Cardiac muscle cell (in vitro differentiated cells and primary cell): ENCODE data around the gene FPR3. TPM values are rescaled to one million over a fixed set of nuclear protein-coding genes. Genes with fewer than 3 reads are reported as not detected.

Source experiments
- DNase-seq, 2 donors: peaks; one replicate each; pipeline versions ENCODE4 v3.0.0 to v3.0.0-alpha.2; 2010 to 2017; ENCODE audit warnings: low read depth in 1 of 2, low spot score in 1 of 2
- H3K27ac ChIP-seq: fragments of 200-600 bp; sonication (generic); 2 replicates; pipeline ENCODE4 v1.5.1; 2016
- H3K27me3 ChIP-seq: fragments of 200-600 bp; sonication (generic); 2 replicates; pipeline ENCODE4 v1.6.0; 2016; ENCODE audit warnings: control low read depth
- H3K36me3 ChIP-seq: fragments of 200-600 bp; sonication (generic); 2 replicates; pipeline ENCODE4 v1.5.1; 2016; ENCODE audit warnings: control low read depth
- H3K4me1 ChIP-seq: fragments of 200-600 bp; sonication (generic); 2 replicates; pipeline ENCODE4 v1.8.1; 2017; ENCODE audit warnings: low read depth, mild to moderate bottlenecking, mixed run types
- H3K4me3 ChIP-seq: fragments of 200-600 bp; sonication (generic); 2 replicates; pipeline ENCODE4 v1.5.1; 2016; ENCODE audit warnings: mild to moderate bottlenecking
- H3K9me3 ChIP-seq: fragments of 200-600 bp; sonication (generic); 2 replicates; pipeline ENCODE4 v1.5.1; 2017; ENCODE audit warnings: low read depth, mild to moderate bottlenecking, control low read depth
- CTCF ChIP-seq: IDR thresholded peaks from 2 replicates; pipeline ENCODE4 v1.5.1; 2012; ENCODE audit warnings: low read depth, mild to moderate bottlenecking, low read length
- polyA plus RNA-seq: library from polyadenylated mRNA; unstranded; fragments of >200 nt; fragmentation: Nextera tagmentation; extraction: Ambion mirVana; gene quantifications from 2 replicates; pipeline ENCODE4 v1.2.1, GENCODE V29; 2016
- total RNA-seq: library from RNA; depleted of rRNA; stranded (reverse); fragments of >200 nt; gene quantifications from 2 replicates; pipeline ENCODE4 v1.2.3, GENCODE V29; 2016

Gene FPR3
- total RNA-seq (not detected in 2 replicates), polyA plus RNA-seq (not detected in 2 replicates)

- no peak for DNase-seq
- TF ChIP-seq CTCF, result no peak
- Histone ChIP-seq H3K4me1 (no peaks in the 10 kb centered on the region), H3K27ac (no peak within 1 kb of the TSS), H3K9me3 (no peaks in the 10 kb centered on the region), H3K36me3 (no peaks in the 10 kb centered on the region), H3K27me3 (no peaks in the 10 kb centered on the region), H3K4me3 (no peak within 1 kb of the TSS)
Observed at GRCh38 chr19:51794885-51795490, at the start of gene FPR3. TSS of gene FPR3 (plus strand) at chr19:51795157. CDS start at chr19:51823749, 28,592 bp downstream.

- H3K27me3 ChIP-seq, result no peaks in the 10 kb centered on the region
- no peak for TF ChIP-seq CTCF
- H3K27ac ChIP-seq, result no peak overlapping the region
- no peaks in the 10 kb centered on the region for H3K9me3 ChIP-seq
- DNase-seq, result no peak
- no peak overlapping the region for H3K4me3 ChIP-seq
- no peaks in the 10 kb centered on the region for H3K36me3 ChIP-seq
- H3K4me1 ChIP-seq, result no peaks in the 10 kb centered on the region
Observed at GRCh38 chr19:51746731-51747130, 48.2 kb upstream of the FPR3 start.

- Histone ChIP-seq H3K27ac (no peak overlapping the region), H3K4me3 (no peak overlapping the region), H3K36me3 (no peaks in the 10 kb centered on the region), H3K9me3 (no peaks in the 10 kb centered on the region), H3K27me3 (no peaks in the 10 kb centered on the region), H3K4me1 (no peaks in the 10 kb centered on the region)
- peak in 1 of 2 donors; percentile 59 for DNase-seq
- no peak for TF ChIP-seq CTCF
Observed at GRCh38 chr19:51749979-51750378, 45.0 kb upstream of the FPR3 start.

GRCh38 chr19:51750400-51751094 is 44.4 kb upstream of the FPR3 start:
- no peak for TF ChIP-seq CTCF
- no peaks in the 10 kb centered on the region for H3K4me1 ChIP-seq
- no peak overlapping the region for H3K4me3 ChIP-seq
- H3K9me3 ChIP-seq, result no peaks in the 10 kb centered on the region
- no peaks in the 10 kb centered on the region for H3K36me3 ChIP-seq
- peak in 1 of 2 donors; percentile 75 for DNase-seq
- H3K27me3 ChIP-seq, result no peaks in the 10 kb centered on the region
- no peak overlapping the region for H3K27ac ChIP-seq

- Histone ChIP-seq H3K27me3 (no peaks in the 10 kb centered on the region), H3K36me3 (no peaks in the 10 kb centered on the region), H3K27ac (no peak within 1 kb of the TSS), H3K9me3 (no peaks in the 10 kb centered on the region), H3K4me1 (no peaks in the 10 kb centered on the region), H3K4me3 (no peak within 1 kb of the TSS)
- TF ChIP-seq CTCF, result no peak
- DNase-seq, result peak in 1 of 2 donors; percentile 74
Observed at GRCh38 chr19:51751655-51752054, 43.3 kb upstream of the FPR3 start, which contains the start of gene FPR1. TSS of gene FPR1 (minus strand) at chr19:51751878. CDS start at chr19:51746994, 4,884 bp downstream.
